ENCODE measurements around the gene SLC13A3. TPM values are rescaled to one million over a fixed set of nuclear protein-coding genes. Genes with fewer than 3 reads are reported as not detected.

The SLC13A3 gene
- total RNA-seq, 1 donor from 2014 or later = 0.90 TPM

DNA sequence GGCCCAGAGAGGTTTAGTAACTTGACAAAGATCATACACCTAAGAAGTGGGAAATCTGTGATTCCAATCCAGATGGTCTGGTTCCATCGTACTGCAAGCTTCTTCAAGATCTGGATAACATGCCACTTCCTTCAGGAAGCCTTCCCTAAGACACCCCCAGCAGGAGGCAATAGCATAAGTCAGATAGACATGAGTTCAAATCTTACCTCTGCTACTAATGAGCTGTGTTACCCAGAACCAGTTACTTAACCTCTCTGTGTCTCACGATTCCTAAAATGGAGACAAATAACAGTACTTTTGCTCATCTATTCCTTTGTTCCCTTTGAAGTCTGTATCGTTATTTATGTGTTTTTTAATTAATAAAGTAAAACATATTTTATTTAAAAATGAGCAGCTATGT lies 78.5 kb downstream of the SLC13A3 start:
- TF ChIP-seq, protein P1, sequence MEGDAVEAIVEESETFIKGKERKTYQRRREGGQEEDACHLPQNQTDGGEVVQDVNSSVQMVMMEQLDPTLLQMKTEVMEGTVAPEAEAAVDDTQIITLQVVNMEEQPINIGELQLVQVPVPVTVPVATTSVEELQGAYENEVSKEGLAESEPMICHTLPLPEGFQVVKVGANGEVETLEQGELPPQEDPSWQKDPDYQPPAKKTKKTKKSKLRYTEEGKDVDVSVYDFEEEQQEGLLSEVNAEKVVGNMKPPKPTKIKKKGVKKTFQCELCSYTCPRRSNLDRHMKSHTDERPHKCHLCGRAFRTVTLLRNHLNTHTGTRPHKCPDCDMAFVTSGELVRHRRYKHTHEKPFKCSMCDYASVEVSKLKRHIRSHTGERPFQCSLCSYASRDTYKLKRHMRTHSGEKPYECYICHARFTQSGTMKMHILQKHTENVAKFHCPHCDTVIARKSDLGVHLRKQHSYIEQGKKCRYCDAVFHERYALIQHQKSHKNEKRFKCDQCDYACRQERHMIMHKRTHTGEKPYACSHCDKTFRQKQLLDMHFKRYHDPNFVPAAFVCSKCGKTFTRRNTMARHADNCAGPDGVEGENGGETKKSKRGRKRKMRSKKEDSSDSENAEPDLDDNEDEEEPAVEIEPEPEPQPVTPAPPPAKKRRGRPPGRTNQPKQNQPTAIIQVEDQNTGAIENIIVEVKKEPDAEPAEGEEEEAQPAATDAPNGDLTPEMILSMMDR (IDR thresholded peaks at IDR 0.05; ENCODE audit: unreplicated experiment) = no peak
- H3K27me3 Mint-ChIP-seq (ENCODE audit: unreplicated experiment) = no peaks in the 10 kb centered on the region
- no peaks in the 10 kb centered on the region for H3K4me1 Mint-ChIP-seq (ENCODE audit: unreplicated experiment)
- H3K36me3 Mint-ChIP-seq (ENCODE audit: low read depth, unreplicated experiment) = no peaks in the 10 kb centered on the region
- H3K27ac Mint-ChIP-seq (ENCODE audit: unreplicated experiment) = no peak overlapping the region
- H3K4me3 Mint-ChIP-seq (ENCODE audit: unreplicated experiment) = no peak overlapping the region
- no peaks in the 10 kb centered on the region for H3K9me3 Mint-ChIP-seq (ENCODE audit: unreplicated experiment)
- no peak for DNase-seq (ENCODE audit: low spot score)

DNA sequence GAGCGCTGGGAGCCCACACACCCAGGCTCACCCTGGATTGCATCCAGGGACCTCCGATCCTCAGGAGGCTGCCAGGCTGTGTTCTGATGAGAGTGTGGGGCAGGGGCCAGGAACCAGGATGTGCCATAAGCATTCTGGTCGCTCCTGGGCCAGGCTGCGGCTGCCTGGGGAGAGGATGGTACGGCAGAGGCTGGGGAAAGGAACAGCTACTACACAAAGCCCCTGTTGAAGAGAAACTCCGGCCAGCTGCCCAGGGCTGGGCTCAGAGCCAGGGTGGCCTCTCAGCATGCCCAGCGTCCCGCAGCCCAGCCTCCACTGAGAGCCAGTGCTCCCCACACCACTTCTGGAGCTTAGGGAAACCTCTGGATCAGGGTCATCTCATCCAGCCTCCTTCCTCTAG lies 79.1 kb downstream of the SLC13A3 start:
- H3K9me3 Mint-ChIP-seq (ENCODE audit: unreplicated experiment) = no peaks in the 10 kb centered on the region
- H3K27me3 Mint-ChIP-seq (ENCODE audit: unreplicated experiment) = no peaks in the 10 kb centered on the region
- TF ChIP-seq, protein P1 (IDR thresholded peaks at IDR 0.05; ENCODE audit: unreplicated experiment) = no peak

DNA sequence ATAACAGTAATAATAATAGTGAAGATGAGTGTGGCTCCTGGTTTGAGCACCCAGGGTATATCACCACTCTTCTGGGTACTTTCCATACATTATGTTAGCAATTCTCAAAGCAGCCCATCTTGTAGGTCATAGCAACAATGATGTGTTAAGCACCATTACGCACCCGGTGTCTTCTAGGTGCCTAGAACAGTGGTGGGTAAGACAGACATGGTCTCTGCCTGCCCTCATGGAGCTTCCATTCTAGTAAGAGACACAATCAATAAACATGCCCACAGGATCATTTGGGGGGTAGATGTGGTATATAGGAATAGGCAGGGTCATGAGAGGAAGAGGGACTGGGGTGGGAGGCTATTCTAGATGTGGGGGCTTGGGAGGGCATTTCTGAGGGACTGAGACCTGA lies 79.8 kb downstream of the SLC13A3 start:
- no peak for DNase-seq (ENCODE audit: low spot score)
- no peak overlapping the region for H3K27ac Mint-ChIP-seq (ENCODE audit: unreplicated experiment)
- H3K27me3 Mint-ChIP-seq (ENCODE audit: unreplicated experiment) = no peaks in the 10 kb centered on the region
- no peak overlapping the region for H3K4me3 Mint-ChIP-seq (ENCODE audit: unreplicated experiment)
- TF ChIP-seq, protein P1 (IDR thresholded peaks at IDR 0.05; ENCODE audit: unreplicated experiment) = no peak
- H3K36me3 Mint-ChIP-seq (ENCODE audit: low read depth, unreplicated experiment) = no peaks in the 10 kb centered on the region
- no peaks in the 10 kb centered on the region for H3K4me1 Mint-ChIP-seq (ENCODE audit: unreplicated experiment)
- H3K9me3 Mint-ChIP-seq (ENCODE audit: unreplicated experiment) = no peaks in the 10 kb centered on the region

More for the DNA sequence above, 79.1 kb downstream of the SLC13A3 start:
- H3K27ac Mint-ChIP-seq (ENCODE audit: unreplicated experiment) = no peak overlapping the region
- no peaks in the 10 kb centered on the region for H3K36me3 Mint-ChIP-seq (ENCODE audit: low read depth, unreplicated experiment)
- no peak overlapping the region for H3K4me3 Mint-ChIP-seq (ENCODE audit: unreplicated experiment)
- no peaks in the 10 kb centered on the region for H3K4me1 Mint-ChIP-seq (ENCODE audit: unreplicated experiment)
- DNase-seq (ENCODE audit: low spot score) = no peak

DNA sequence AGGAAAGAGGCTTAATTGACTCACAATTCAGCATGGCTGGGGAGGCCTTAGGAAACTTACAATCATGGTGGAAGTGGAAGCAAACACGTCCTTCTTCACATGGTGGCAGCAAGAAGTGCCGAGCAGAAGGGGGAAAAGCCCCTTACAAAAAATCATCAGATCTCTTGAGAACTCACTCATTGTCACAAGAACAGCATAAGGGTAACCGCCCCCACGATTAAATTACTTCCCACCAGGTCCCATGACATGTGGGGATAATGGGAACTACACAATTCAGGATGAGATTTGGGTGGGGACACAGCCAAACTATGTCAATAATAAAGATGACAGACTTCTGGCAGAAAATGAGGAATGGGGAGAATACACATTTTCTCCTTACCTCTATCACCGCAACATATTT lies 80.3 kb downstream of the SLC13A3 start:
- no peak overlapping the region for H3K27ac Mint-ChIP-seq (ENCODE audit: unreplicated experiment)
- TF ChIP-seq, protein P1 (IDR thresholded peaks at IDR 0.05; ENCODE audit: unreplicated experiment) = no peak
- H3K4me3 Mint-ChIP-seq (ENCODE audit: unreplicated experiment) = no peak overlapping the region
- no peaks in the 10 kb centered on the region for H3K9me3 Mint-ChIP-seq (ENCODE audit: unreplicated experiment)
- no peaks in the 10 kb centered on the region for H3K4me1 Mint-ChIP-seq (ENCODE audit: unreplicated experiment)
- no peaks in the 10 kb centered on the region for H3K27me3 Mint-ChIP-seq (ENCODE audit: unreplicated experiment)
- DNase-seq (ENCODE audit: low spot score) = no peak
- no peaks in the 10 kb centered on the region for H3K36me3 Mint-ChIP-seq (ENCODE audit: low read depth, unreplicated experiment)

DNA sequence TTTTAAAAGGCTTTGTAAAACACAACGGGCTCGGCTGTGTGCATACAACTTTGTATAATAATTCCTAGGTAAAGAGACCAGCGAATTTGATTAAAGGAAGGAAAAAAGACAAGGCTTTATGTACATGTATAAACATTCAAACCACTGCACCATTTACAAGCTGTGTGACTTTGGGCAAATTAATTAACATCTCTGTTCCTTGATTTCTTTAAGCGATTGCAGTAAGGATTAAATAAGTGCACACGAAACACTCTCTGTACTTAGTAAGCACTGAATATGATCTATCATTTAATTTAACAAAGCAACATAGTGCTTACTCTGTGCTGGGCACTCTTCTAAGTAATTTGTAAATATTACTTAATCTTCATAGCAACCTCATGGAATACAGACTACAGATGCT lies 81.3 kb downstream of the SLC13A3 start:
- no peaks in the 10 kb centered on the region for H3K27me3 Mint-ChIP-seq (ENCODE audit: unreplicated experiment)
- no peaks in the 10 kb centered on the region for H3K4me1 Mint-ChIP-seq (ENCODE audit: unreplicated experiment)
- H3K36me3 Mint-ChIP-seq (ENCODE audit: low read depth, unreplicated experiment) = no peaks in the 10 kb centered on the region
- TF ChIP-seq, protein P1 (IDR thresholded peaks at IDR 0.05; ENCODE audit: unreplicated experiment) = no peak
- H3K27ac Mint-ChIP-seq (ENCODE audit: unreplicated experiment) = no peak overlapping the region
- no peak for DNase-seq (ENCODE audit: low spot score)
- H3K4me3 Mint-ChIP-seq (ENCODE audit: unreplicated experiment) = no peak overlapping the region
- H3K9me3 Mint-ChIP-seq (ENCODE audit: unreplicated experiment) = no peaks in the 10 kb centered on the region

Data from endothelial cell (in vitro differentiated cells).